22Rv1 (cell line): ENCODE data around the gene DRICH1.

Experiments used
- CTCF ChIP-seq: fragments of 450-650 bp; IDR thresholded peaks from 2 replicates; pipeline ENCODE4 v1.5.1; 2017; ENCODE audit warnings: mild to moderate bottlenecking
- ZFX ChIP-seq: fragments of 450-650 bp; IDR thresholded peaks from 2 replicates; pipeline ENCODE4 v1.6.1; 2017; ENCODE audit warnings: antibody characterized with exemption, borderline replicate concordance

GRCh38 chr22:23673050-23673620 lies 41.0 kb upstream of the DRICH1 start:
- TF ChIP-seq CTCF: no peak
- no peak for TF ChIP-seq ZFX
